HPDE6-E6E7 (cell line): ENCODE data around the gene ZGRF1.
"Not testable (repeated sequence)": the region's sequence is repeated elsewhere in the genome, so short reads cannot be mapped to it uniquely, and the experiment has no call there.

Experiments
- DNase-seq: peaks from one replicate; pipeline ENCODE4 v3.0.0; 2011; ENCODE audit warnings: missing footprints; ENCODE audit errors: extremely low spot score

ZGRF1 gene

DNA sequence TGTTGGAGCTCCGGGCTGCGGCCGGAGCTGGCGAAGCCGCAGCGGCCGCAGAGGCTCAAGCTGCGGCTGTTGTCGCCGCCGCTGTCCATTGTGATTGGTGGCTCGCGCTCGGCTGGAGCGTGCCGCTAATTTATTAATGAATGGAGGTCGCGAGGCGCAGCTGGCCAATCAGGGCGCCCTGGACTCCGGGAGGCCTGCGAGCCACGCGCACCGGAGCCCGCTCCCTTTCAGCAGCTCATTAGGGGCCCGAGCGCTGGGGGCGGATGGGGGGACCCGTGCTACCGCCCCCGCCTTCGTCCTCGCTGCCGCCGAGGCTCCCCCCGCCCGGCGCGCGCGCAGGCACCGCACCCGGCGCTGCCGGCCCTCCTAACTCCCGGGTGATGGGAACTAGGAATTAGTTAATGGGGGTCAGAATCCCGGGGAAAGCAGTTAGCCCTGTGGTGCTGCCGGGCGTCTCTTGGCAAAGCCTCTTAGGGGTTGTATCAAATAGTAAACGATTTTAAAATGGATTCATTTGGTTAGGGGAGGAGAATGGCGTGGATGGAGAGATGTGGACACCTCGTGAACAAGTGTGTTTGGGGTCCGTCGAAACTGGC is 120.1 kb downstream of the ZGRF1 start:
- no peak for DNase-seq

GRCh38 chr4:112516066-112516470 is 120.6 kb downstream of the ZGRF1 start, which contains the start of gene NEUROG2:
Gene NEUROG2 (minus strand): TSS chr4:112516180. CDS start chr4:112515475, 705 bp downstream.
- no peak for DNase-seq

DNA sequence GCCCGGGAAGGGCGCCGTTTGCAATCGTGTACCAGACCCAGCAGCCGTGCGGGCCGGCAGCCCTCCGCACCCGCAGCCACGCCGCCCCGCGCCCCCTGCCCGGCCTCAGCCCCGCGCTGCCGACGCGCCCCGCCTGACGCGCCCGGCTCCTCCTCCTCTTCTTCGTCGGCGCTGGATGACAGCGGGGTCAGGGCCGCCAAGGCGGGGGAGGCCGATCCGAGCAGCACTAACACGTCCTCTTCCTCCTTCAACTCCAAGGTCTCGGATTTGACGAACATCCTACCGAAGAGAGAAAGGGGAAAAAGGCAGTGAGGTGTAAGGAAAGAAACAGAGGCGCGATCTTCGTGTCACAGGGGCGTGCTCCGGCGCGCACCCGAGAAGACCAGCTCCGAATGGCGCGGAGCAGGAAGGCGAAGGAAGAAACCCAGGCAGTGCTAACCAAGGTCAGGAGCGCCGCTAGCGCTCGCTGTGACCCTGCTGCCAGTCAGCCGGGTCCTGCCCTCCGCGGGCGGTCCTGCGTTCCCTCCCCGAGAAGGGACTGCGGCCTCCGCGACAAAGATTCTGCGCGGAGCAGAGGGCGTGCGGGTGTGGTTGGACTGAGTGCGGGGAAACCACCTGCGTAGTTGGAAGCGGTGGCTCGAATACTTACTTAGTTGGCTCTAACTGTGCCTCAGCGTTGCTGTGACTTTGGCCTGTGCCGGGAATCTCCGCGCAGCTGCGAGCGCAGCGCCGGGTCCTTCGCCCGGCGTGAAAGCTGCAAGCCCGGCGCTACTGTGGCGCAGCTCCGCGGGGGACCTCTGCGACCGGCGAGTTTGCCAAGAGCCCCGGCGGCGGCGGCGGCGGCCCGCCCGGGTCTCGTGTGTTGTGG is 121.3 kb downstream of the ZGRF1 start:
- no peak for DNase-seq

DNA sequence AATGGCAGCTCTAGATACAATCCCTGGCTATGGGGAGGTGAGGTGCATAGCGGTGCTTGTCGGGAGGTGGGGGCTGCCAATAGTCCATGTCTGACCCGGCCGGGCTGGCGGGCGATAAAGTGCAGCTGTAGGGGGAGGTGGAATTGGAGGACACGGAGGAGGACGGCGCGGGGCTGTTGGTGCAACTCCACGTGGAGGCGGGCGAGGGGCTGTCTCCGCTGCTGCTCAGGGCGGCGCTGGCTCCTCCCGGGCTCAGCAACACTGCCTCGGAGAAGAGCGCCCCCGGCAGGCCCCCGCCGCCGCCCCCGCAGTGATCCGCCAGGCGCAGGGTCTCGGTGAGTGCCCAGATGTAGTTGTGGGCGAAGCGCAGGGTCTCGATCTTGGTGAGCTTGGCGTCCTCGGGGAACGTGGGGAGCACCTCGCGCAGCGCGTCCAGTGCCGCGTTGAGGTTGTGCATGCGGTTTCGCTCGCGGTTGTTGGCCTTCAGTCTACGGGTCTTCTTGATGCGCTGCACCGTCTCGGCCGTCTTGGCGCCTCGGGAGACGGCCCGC is 122.0 kb downstream of the ZGRF1 start:
- no peak for DNase-seq

- no peak for DNase-seq
Observed at GRCh38 chr4:112513971-112514646, 122.6 kb downstream of the ZGRF1 start.

DNA sequence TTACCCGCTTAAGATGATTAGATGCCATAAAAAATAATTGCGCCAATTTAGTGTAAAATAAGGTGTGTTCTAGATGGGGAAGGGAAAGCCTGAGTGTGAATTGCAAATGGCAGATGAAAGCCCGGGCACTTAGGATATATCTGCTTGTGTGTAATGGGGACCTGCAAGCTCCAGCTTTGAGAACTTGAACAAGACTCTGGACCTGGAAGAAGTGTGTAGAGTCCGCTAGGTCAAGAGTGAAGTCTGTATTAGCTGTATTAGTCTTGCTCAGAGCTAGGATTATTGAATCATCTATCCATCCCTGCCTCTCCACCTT is 124.9 kb downstream of the ZGRF1 start:
- DNase-seq, result no peak

DNA sequence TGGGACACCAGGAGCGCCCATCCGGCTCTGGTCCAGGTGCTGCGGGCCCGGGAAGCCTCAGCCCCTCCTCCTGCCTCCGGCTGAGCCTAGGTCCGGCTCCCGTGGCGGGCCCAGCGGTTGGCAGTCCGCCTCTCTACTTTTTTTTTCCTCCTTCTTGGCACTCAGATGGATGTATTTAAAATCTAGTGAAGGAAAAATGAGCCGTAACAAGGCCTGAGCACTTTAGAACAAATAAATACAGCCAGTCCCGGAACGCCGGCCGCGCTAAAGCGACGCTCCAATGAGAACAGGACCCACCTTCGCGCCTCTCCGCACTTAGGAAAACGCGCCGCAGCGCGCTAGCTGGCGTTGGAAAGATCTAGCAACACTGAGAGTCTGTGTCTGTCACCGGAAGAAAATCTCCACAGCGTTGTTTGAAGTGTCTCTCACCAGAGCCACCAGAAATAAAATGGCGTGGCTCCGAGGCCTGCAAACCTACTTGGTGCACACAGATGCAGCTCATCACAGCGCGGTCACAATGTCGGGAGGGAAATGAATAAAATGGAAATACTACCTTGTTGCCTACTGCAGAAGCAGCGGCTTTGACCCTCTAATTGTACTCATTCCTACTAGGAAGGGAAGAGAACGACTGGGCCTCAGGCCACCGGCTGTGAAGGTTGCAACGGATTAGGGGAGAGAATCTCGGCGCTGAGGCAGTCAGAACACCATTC is 125.5 kb downstream of the ZGRF1 start:
- DNase-seq, result no peak

DNA sequence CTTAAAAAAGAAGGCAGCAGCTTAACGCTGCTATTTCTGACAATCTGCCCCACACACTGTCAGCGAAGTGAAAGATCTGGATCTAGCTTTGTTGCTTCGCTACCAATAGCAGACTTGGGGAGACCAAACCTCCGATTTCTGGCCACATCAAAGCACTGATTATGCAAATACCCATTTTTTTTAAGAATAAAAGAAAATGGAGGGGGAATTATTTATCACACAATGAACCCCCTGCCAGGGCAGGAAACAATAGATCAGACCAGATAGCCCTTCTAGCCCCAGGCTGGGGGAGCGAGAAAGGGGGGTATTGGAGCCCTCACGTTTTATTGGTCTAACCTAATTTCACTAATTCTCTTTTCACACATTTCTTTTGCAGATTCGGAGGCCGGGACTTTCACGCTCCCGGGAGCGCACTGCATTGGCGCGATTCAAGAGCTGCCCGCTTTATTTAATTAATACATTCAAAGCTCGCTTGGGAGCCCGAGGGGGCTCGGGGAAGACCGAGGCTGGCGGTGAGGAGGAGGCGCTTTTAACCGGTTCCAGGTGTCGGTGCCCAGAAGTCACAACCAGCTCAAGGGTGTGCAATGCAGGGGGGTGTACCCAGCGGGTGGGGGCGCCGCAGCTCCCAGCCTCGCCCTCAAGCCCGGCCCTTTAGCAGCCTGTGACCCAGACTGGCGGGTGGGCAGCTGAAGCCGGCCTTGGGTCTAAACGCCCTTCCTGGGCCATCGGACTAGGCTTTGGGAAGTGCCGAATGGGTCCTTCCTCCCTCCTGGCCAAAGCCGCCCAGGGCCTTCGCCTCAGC is 126.2 kb downstream of the ZGRF1 start:
- no peak for DNase-seq

- DNase-seq, result no peak
Observed at GRCh38 chr4:112509243-112510141, 127.2 kb downstream of the ZGRF1 start.

- DNase-seq, result no peak
Observed at GRCh38 chr4:112508356-112508755, 128.4 kb downstream of the ZGRF1 start.

DNA sequence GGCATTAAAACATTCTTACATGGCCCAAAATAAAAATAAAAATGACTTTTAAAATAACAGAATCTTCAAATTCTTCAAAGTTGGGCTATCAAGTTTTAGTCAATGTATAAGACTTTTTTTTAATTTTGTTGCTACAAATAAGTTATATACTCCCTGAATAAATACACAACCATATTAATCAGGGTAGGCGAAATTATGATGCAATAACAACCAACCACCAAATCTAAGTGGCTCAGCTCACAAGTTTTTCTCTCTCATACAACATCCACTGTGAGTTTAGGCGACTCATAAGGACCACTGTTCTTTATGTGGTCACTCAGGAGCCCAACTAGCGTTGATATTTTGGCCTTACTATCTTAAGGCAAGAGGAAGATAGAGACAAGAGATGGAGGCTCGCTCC is 131.9 kb downstream of the ZGRF1 start:
- no peak for DNase-seq

- no peak for DNase-seq
Observed at GRCh38 chr4:112502871-112503270, 133.8 kb downstream of the ZGRF1 start.

DNA sequence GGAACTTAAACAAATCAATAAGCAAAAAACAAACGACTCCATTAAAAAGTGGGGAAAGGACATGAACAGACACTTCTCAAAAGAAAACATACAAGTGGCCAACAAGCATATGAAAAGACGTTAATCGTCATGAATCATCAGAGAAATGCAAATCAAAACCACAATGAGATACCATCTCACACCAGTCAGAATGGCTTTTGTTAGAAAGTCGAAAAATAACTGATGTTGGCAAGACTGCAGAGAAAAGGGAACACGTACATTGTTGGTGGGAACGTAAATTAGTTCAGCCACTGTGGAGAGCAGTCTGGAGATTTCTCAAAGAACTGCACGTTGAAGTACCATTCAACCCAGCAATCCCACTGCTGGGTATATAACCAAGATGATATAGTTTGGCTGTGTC is 144.4 kb downstream of the ZGRF1 start:
- DNase-seq, result no peak

DNA sequence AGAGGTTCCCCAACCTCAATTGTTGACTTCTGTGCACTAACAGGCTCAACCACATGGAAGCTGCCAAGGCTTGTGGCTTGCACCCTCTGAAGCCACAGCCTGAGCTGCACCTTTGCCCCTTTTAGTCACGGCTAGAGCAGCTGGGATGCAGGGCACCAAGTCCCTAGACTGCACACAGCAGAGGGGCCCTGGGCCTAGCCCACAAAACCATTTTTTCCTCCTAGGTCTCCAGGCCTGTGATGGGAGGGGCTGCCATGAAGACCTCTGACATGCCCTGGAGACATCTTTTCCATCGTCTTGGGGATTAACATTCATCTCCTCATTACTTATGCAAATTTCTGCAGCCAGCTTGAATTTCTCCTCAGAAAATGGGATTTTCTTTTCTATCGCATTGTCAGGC is 145.9 kb downstream of the ZGRF1 start:
- not testable (repeated sequence) for DNase-seq
